Tibial nerve (tissue), 4 donors: ENCODE measurements around the gene LLGL2. TPM values are rescaled to one million over a fixed set of nuclear protein-coding genes. Genes with fewer than 3 reads are reported as not detected.

ENCODE experiments used
- DNase-seq, 2 donors: peaks; one replicate each; pipeline ENCODE4 v3.0.0-alpha.2; 2019; ENCODE audit warnings: low spot score in 2 of 2
- H3K27ac ChIP-seq, 4 donors: fragments of 200-600 bp; sonication (generic) in 3 of 4; one replicate each; pipeline ENCODE4 v1.5.1; 2017 to 2019; ENCODE audit warnings: mild to moderate bottlenecking in 1 of 4
- H3K27me3 ChIP-seq, 2 donors: fragments of 200-600 bp; sonication (generic) in 1 of 2; one replicate each; pipeline versions ENCODE4 v1.5.1 to v1.6.0; 2017 to 2019
- H3K36me3 ChIP-seq, 3 donors: fragments of 200-600 bp; sonication (generic); one replicate each; pipeline ENCODE4 v1.5.1; 2018 to 2019
- H3K4me1 ChIP-seq, 4 donors: fragments of 200-600 bp; sonication (generic) in 3 of 4; one replicate each; pipeline ENCODE4 v1.5.1; 2017 to 2019
- H3K4me3 ChIP-seq, 4 donors: fragments of 200-600 bp; sonication (generic) in 3 of 4; one replicate each; pipeline ENCODE4 v1.5.1; 2017 to 2019; ENCODE audit warnings: mild to moderate bottlenecking in 1 of 4, moderate library complexity in 1 of 4
- H3K9me3 ChIP-seq, 4 donors: fragments of 200-600 bp; sonication (generic) in 3 of 4; one replicate each; pipeline ENCODE4 v1.5.1; 2017 to 2019
- EP300 ChIP-seq, 2 donors: sonication (generic); formaldehyde crosslinking; IDR thresholded peaks; one replicate each; pipeline ENCODE4 v1.6.1; 2017; ENCODE audit warnings: antibody characterized with exemption in 2 of 2, mild to moderate bottlenecking in 1 of 2
- POLR2A ChIP-seq, 2 donors: fragments of 450-650 bp; IDR thresholded peaks; one replicate each; pipeline ENCODE4 v1.6.1; 2017; ENCODE audit warnings: antibody characterized with exemption in 2 of 2, mild to moderate bottlenecking in 2 of 2, moderate library complexity in 2 of 2
- WGBS, 2 donors: methylation state at CpG; one replicate each; pipeline ENCODE4 v1.1.5; 2018; 5-methylcytosine and 5-hydroxymethylcytosine counted together
- total RNA-seq, 4 donors: library from RNA; depleted of rRNA; stranded (reverse); fragments of >200 nt; gene quantifications; one replicate each; pipeline ENCODE4 v1.1.0, GENCODE V29; 2016
- TF ChIP-seq, protein P1 (sequence below), 5 experiments: fragments of 200-600 bp in 3 of 5; fragments of 450-650 bp in 2 of 5; sonication (generic) in 3 of 5; IDR thresholded peaks; one replicate each; pipeline ENCODE4 v1.5.1; 2016 to 2019; ENCODE audit warnings: antibody characterized with exemption in 5 of 5, mild to moderate bottlenecking in 3 of 5, moderate library complexity in 2 of 5

The LLGL2 gene
- total RNA-seq, 4 donors from 2014 or later: 8.4 to 18.4 (median 8.8) TPM

DNA sequence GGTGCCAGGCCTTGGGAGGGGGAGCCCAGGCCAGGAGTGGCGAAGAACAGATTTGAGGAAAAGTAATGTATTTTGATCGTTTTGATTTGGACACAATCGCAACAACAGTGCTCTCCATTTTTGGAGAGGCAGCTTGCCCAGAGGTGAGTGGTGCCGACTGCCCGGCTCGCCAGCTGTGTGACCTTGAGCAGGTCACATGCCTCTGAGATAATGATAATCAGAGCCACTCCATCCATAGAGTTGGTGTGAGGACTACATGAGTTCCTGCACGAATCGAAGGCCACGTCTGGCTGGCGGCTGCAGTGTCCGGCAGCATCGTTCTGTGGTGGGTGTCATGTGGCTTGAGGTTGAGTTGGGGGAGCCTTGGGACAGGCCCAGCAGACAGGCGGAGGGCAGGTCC lies 20.7 kb downstream of the LLGL2 start:
- no peak for TF ChIP-seq POLR2A (IDR thresholded peaks at IDR 0.05)
- TF ChIP-seq, protein P1, sequence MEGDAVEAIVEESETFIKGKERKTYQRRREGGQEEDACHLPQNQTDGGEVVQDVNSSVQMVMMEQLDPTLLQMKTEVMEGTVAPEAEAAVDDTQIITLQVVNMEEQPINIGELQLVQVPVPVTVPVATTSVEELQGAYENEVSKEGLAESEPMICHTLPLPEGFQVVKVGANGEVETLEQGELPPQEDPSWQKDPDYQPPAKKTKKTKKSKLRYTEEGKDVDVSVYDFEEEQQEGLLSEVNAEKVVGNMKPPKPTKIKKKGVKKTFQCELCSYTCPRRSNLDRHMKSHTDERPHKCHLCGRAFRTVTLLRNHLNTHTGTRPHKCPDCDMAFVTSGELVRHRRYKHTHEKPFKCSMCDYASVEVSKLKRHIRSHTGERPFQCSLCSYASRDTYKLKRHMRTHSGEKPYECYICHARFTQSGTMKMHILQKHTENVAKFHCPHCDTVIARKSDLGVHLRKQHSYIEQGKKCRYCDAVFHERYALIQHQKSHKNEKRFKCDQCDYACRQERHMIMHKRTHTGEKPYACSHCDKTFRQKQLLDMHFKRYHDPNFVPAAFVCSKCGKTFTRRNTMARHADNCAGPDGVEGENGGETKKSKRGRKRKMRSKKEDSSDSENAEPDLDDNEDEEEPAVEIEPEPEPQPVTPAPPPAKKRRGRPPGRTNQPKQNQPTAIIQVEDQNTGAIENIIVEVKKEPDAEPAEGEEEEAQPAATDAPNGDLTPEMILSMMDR (IDR thresholded peaks at IDR 0.05): no peak
- no peak for TF ChIP-seq EP300 (IDR thresholded peaks at IDR 0.05)
- Histone ChIP-seq H3K4me3 (no peak overlapping the region), H3K27ac (no peak overlapping the region), H3K27me3 (no peaks in the 10 kb centered on the region), H3K9me3 (no peaks in the 10 kb centered on the region), H3K36me3 (no peaks in the 10 kb centered on the region), H3K4me1 (no peaks in the 10 kb centered on the region)
- 87 to 92% methylated on average over 13 of the region's 13 CpGs for WGBS, 2 donors
- no peak for DNase-seq

DNA sequence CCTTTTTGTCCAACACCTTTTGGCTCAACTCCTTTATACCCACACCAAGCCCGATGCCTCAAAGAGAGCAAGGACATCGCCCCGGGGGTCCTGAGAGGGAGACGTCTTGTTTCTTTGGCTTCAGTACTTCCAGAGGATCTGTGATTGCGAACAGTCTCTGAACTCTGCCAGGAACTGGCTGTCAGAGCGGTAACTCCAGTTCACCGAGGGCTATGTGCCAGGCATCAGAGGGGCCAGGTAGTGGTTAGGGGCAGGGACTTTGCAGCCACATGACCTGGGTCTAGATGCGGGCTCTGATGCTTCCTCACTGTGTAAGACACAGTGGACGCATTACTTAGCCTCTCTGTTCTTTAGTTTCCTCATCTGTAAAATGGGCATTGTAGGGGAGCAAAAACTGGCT lies 21.6 kb downstream of the LLGL2 start:
- H3K27ac ChIP-seq: no peak overlapping the region
- H3K9me3 ChIP-seq: no peaks in the 10 kb centered on the region
- no peak for DNase-seq
- TF ChIP-seq, protein P1 (IDR thresholded peaks at IDR 0.05): no peak
- H3K36me3 ChIP-seq: no peaks in the 10 kb centered on the region
- WGBS, 2 donors: 87 to 90% methylated on average over 9 of the region's 9 CpGs
- no peak overlapping the region for H3K4me3 ChIP-seq
- no peaks in the 10 kb centered on the region for H3K4me1 ChIP-seq
- H3K27me3 ChIP-seq: no peaks in the 10 kb centered on the region

DNA sequence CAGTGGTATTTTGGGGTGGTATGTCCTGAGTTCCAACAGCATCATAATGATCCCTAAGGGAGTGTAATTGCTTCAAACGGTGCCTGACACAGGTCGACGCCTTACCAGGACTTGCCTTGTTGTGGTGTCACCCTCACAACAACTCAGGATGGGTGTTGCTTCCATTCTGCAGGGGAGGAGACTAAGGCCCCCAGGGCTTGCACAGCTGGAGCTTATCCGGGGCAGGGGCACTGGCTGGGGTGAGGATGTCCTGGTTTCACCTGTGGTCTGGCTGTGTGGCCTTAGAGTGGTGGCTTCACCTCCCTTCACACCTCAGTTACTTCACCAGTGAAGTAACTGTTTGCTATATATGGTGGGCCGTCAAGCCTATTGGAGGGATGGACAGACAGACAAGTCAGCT lies 23.3 kb downstream of the LLGL2 start:
- H3K27ac ChIP-seq: peak overlapping the region in 1 of 4 donors; percentile 67
- no peak for DNase-seq

DNA sequence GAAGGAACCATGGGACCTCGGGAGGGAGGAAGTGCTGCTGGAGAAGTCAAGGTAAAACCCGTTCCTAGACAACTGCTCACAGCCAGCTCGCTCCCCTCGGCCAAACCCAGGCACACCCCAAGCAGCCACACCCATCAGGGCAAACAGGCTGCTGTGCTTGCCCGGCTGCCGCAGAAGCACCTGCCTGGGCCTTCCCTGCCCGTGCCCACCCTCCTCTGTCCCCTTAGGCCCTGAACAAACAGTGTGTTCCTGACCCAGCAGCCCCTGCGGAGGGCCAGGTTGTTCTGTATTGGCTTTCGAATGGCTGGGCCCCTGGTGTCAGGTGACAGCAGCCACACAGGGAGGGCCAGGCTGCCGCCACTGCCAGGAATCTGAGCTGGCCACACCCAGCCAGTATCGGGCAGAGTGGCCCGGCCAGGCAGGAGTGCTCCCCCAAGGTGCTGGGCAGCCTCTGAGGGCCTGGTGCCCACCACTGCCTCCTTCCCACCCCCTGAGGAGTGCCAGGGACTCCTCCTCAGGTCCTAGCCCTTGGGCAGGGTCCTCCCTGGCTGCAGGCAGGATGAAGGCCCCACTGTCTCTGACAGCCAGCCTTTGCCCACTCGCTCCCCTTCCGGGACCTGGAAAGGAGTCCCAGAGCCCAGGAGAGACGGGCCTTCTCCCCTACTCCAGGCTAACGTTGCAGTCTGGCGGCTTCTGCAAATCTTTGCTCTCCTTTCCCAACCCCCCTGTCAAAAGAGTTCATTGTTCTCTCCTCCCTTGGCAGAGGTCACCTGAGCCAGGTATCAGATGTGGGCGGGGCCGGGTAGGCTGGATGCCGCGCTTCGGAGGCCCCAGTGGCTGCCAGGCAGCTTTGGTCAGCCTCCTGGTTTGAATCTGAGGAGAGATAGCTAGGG lies 24.0 kb downstream of the LLGL2 start:
- no peak for DNase-seq
- Histone ChIP-seq H3K9me3 (no peaks in the 10 kb centered on the region), H3K4me1 (no peaks in the 10 kb centered on the region), H3K27ac (peak overlapping the region in 1 of 4 donors; percentile 67), H3K4me3 (no peak overlapping the region), H3K36me3 (no peaks in the 10 kb centered on the region), H3K27me3 (no peaks in the 10 kb centered on the region)
- TF ChIP-seq, protein P1 (IDR thresholded peaks at IDR 0.05): no peak
- TF ChIP-seq EP300 (IDR thresholded peaks at IDR 0.05): no peak
- TF ChIP-seq POLR2A (IDR thresholded peaks at IDR 0.05): no peak
- 57 to 63% methylated on average over 15 to 18 of the region's 22 CpGs for WGBS, 2 donors

More for the DNA sequence above, 23.3 kb downstream of the LLGL2 start:
- Histone ChIP-seq H3K4me3 (no peak overlapping the region), H3K9me3 (no peaks in the 10 kb centered on the region), H3K36me3 (no peaks in the 10 kb centered on the region), H3K27me3 (no peaks in the 10 kb centered on the region), H3K4me1 (no peaks in the 10 kb centered on the region)
- 70 to 75% methylated on average over 5 of the region's 5 CpGs for WGBS, 2 donors
- TF ChIP-seq, protein P1 (IDR thresholded peaks at IDR 0.05): no peak
- TF ChIP-seq POLR2A (IDR thresholded peaks at IDR 0.05): no peak
- TF ChIP-seq EP300 (IDR thresholded peaks at IDR 0.05): no peak

DNA sequence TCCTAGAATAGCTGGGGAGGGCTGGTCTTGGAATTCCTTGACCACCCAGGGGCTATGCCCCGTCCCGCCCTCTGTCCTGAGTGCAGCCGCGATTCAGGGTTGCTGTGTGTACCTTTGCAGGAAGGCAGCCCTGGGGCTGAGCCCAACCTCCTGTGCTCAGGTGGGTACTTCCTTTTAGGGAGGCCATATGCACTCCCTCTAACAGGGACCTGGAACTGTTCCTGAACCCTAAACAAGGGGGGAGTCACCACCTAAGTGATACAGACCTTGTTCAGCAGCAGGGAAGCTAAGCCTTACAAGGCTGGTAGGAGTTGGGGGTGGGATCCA lies 24.6 kb downstream of the LLGL2 start:
- Histone ChIP-seq H3K36me3 (no peaks in the 10 kb centered on the region), H3K4me1 (no peaks in the 10 kb centered on the region), H3K27ac (peak overlapping the region in 1 of 4 donors; percentile 67), H3K27me3 (no peaks in the 10 kb centered on the region), H3K4me3 (no peak overlapping the region), H3K9me3 (no peaks in the 10 kb centered on the region)
- 79 to 88% methylated on average over 4 of the region's 4 CpGs for WGBS, 2 donors
- DNase-seq: no peak
- TF ChIP-seq EP300 (IDR thresholded peaks at IDR 0.05): no peak
- TF ChIP-seq POLR2A (IDR thresholded peaks at IDR 0.05): no peak
- TF ChIP-seq, protein P1 (IDR thresholded peaks at IDR 0.05): no peak
